HepG2 (cell line): Measurements from ENCODE around the gene KNG1. TPM values are rescaled to one million over a fixed set of nuclear protein-coding genes. Genes with fewer than 3 reads are reported as not detected.

Source experiments
- ARNT2 ChIP-seq: sonication (generic); formaldehyde crosslinking; IDR thresholded peaks from 2 replicates; pipeline ENCODE4 v1.8.0; 2022; ENCODE audit warnings: mild to moderate bottlenecking, low read depth, missing genetic modification reagents, moderate library complexity
- BATF2 ChIP-seq: sonication (generic); formaldehyde crosslinking; IDR thresholded peaks from 2 replicates; pipeline ENCODE4 v1.8.0; 2022; ENCODE audit warnings: mild to moderate bottlenecking, missing genetic modification reagents, moderate library complexity
- ETS1 ChIP-seq: sonication (generic); formaldehyde crosslinking; IDR thresholded peaks from 2 replicates; pipeline ENCODE4 v1.4.0; 2020; ENCODE audit warnings: missing genetic modification reagents
- FOXP1 ChIP-seq, 2 experiments: fragments of 450-650 bp in 1 of 2; IDR thresholded peaks; 2 replicates each; pipeline ENCODE4 v1.6.1; 2017 to 2018; ENCODE audit warnings: antibody characterized with exemption in 1 of 2
- IKZF1 ChIP-seq: fragments of 450-650 bp; IDR thresholded peaks from 2 replicates; pipeline ENCODE4 v1.7.1; 2016
- KAT2B ChIP-seq: fragments of 150-350 bp; IDR thresholded peaks from 2 replicates; pipeline ENCODE4 v1.6.1; 2014; ENCODE audit warnings: low read depth, low read length, borderline replicate concordance
- KLF11 ChIP-seq: IDR thresholded peaks from 2 replicates; pipeline ENCODE4 v1.6.1; 2016; ENCODE audit warnings: missing compliant biosample characterization
- KLF12 ChIP-seq: sonication (generic); formaldehyde crosslinking; IDR thresholded peaks from 2 replicates; pipeline ENCODE4 v1.4.0; 2020; ENCODE audit warnings: missing genetic modification reagents, borderline replicate concordance
- MAF1 ChIP-seq: sonication (generic); formaldehyde crosslinking; IDR thresholded peaks from 2 replicates; pipeline ENCODE4 v1.5.0; 2020; ENCODE audit warnings: missing genetic modification reagents, borderline replicate concordance
- MAX ChIP-seq: IDR thresholded peaks from 2 replicates; pipeline ENCODE4 v1.6.1; 2012; ENCODE audit warnings: inconsistent platforms
- MTF2 ChIP-seq: sonication (generic); formaldehyde crosslinking; IDR thresholded peaks from 2 replicates; pipeline ENCODE4 v1.5.0; 2020; ENCODE audit warnings: missing genetic modification reagents, borderline replicate concordance
- NFATC3 ChIP-seq: sonication (generic); formaldehyde crosslinking; IDR thresholded peaks from 2 replicates; pipeline ENCODE4 v1.5.1; 2020; ENCODE audit warnings: mild to moderate bottlenecking, missing genetic modification reagents
- NKX3-1 ChIP-seq: sonication (generic); formaldehyde crosslinking; IDR thresholded peaks from 2 replicates; pipeline ENCODE4 v1.5.0; 2020; ENCODE audit warnings: missing genetic modification reagents
- PHB2 ChIP-seq: fragments of 450-650 bp; IDR thresholded peaks from 2 replicates; pipeline ENCODE4 v1.6.1; 2018; ENCODE audit not compliant: partially characterized antibody
- SIN3A ChIP-seq: IDR thresholded peaks from 2 replicates; pipeline ENCODE4 v1.6.1; 2011; ENCODE audit warnings: low read depth, mild to moderate bottlenecking, control low read depth, low read length, borderline replicate concordance
- SMARCE1 ChIP-seq: fragments of 450-650 bp; IDR thresholded peaks from 2 replicates; pipeline ENCODE4 v1.6.1; 2017; ENCODE audit warnings: borderline replicate concordance
- SOX6 ChIP-seq, 2 experiments: fragments of 450-650 bp in 1 of 2; sonication (generic) in 1 of 2; formaldehyde crosslinking in 1 of 2; IDR thresholded peaks; 2 replicates each; pipeline versions ENCODE4 v1.4.0 to v1.6.1; 2017 to 2020; ENCODE audit warnings: antibody characterized with exemption in 1 of 2, mild to moderate bottlenecking in 1 of 2, missing genetic modification reagents in 1 of 2
- TSC22D2 ChIP-seq: sonication (generic); formaldehyde crosslinking; IDR thresholded peaks from 2 replicates; pipeline ENCODE4 v1.5.1; 2020; ENCODE audit warnings: missing genetic modification reagents, mild to moderate bottlenecking, borderline replicate concordance
- ZBTB21 ChIP-seq: sonication (generic); formaldehyde crosslinking; IDR thresholded peaks from 2 replicates; pipeline ENCODE4 v1.4.0; 2020; ENCODE audit warnings: missing genetic modification reagents
- ZNF225 ChIP-seq: sonication (generic); formaldehyde crosslinking; IDR thresholded peaks from 2 replicates; pipeline ENCODE4 v1.4.0; 2020; ENCODE audit warnings: mild to moderate bottlenecking, missing genetic modification reagents
- ZNF251 ChIP-seq: sonication (generic); formaldehyde crosslinking; IDR thresholded peaks from 2 replicates; pipeline ENCODE4 v1.9.0; 2021; ENCODE audit warnings: mild to moderate bottlenecking, missing genetic modification reagents
- ZNF331 ChIP-seq: sonication (generic); formaldehyde crosslinking; IDR thresholded peaks from 2 replicates; pipeline ENCODE4 v1.4.0; 2020; ENCODE audit warnings: missing genetic modification reagents
- ZNF343 ChIP-seq: sonication (generic); formaldehyde crosslinking; IDR thresholded peaks from 2 replicates; pipeline ENCODE4 v1.4.0; 2020; ENCODE audit warnings: mild to moderate bottlenecking, missing genetic modification reagents
- ZNF44 ChIP-seq: sonication (generic); formaldehyde crosslinking; IDR thresholded peaks from 2 replicates; pipeline ENCODE4 v1.5.1; 2020; ENCODE audit warnings: mild to moderate bottlenecking, missing genetic modification reagents
- ZNF678 ChIP-seq: sonication (generic); formaldehyde crosslinking; IDR thresholded peaks from 2 replicates; pipeline ENCODE4 v1.4.0; 2020; ENCODE audit warnings: mild to moderate bottlenecking, missing genetic modification reagents
- ZNF761 ChIP-seq: sonication (generic); formaldehyde crosslinking; conservative IDR thresholded peaks from 2 replicates; pipeline ENCODE4 v1.4.0; 2020; ENCODE audit warnings: mild to moderate bottlenecking, missing genetic modification reagents
- polyA plus RNA-seq, 8 experiments: library from polyadenylated mRNA; depleted of rRNA in 3 of 8; stranded (reverse) in 7 of 8; unstranded in 1 of 8; fragments of >200 nt; fragmentation: Illumina TruSeq in 4 of 8; extraction: Trizol in 4 of 8; gene quantifications; 2 replicates each; pipeline versions ENCODE4 v1.2.1 to v1.2.3, GENCODE V29; 2011 to 2016; ENCODE audit warnings: low read depth in 4 of 8, missing spikeins in 1 of 8, mixed read lengths in 1 of 8; ENCODE audit not compliant: insufficient read depth in 1 of 8
- total RNA-seq, 5 experiments: library from RNA; depleted of rRNA; stranded (reverse); fragments of >200 nt; fragmentation: Illumina TruSeq; extraction: Trizol; gene quantifications; 2 replicates each; pipeline ENCODE4 v1.2.3, GENCODE V29; 2016; ENCODE audit warnings: low read depth in 1 of 5
- TF ChIP-seq, protein P1 (sequence below): sonication (generic); formaldehyde crosslinking; IDR thresholded peaks from 2 replicates; pipeline ENCODE4 v1.4.0; 2020; ENCODE audit warnings: low read depth, mild to moderate bottlenecking, missing genetic modification reagents

Gene KNG1
- total and polyA plus RNA-seq, 2 of the 13 experiments (the other 11 are each of a cell fraction or from before 2014, with no cell fraction given): 6.5 to 7.0 TPM

GRCh38 chr3:186783731-186784515, 66.8 kb downstream of the KNG1 start (continued):
- no peak for TF ChIP-seq MTF2
- TF ChIP-seq ZNF225 (CRISPR knock-in tag): peak; percentile 58; the same call in 1 of the 2 replicates
- 0 out of 2 replicates have a peak, but pooled peaks have one; percentile 8 for TF ChIP-seq ZNF331 (CRISPR knock-in tag)
- TF ChIP-seq ZBTB21 (CRISPR knock-in tag): no peak
- TF ChIP-seq FOXP1 (IDR thresholded peaks at IDR 0.05): no peak
- no peak for TF ChIP-seq FOXP1 (CRISPR knock-in tag; IDR thresholded peaks at IDR 0.05)
- TF ChIP-seq IKZF1: no peak
- no peak; the same call in 1 of the 2 replicates for TF ChIP-seq KLF12
- 0 out of 2 replicates have a peak, but pooled peaks have one; percentile 25 for TF ChIP-seq ZNF343 (CRISPR knock-in tag)
- TF ChIP-seq, protein P1, sequence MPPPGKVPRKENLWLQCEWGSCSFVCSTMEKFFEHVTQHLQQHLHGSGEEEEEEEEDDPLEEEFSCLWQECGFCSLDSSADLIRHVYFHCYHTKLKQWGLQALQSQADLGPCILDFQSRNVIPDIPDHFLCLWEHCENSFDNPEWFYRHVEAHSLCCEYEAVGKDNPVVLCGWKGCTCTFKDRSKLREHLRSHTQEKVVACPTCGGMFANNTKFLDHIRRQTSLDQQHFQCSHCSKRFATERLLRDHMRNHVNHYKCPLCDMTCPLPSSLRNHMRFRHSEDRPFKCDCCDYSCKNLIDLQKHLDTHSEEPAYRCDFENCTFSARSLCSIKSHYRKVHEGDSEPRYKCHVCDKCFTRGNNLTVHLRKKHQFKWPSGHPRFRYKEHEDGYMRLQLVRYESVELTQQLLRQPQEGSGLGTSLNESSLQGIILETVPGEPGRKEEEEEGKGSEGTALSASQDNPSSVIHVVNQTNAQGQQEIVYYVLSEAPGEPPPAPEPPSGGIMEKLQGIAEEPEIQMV (CRISPR knock-in tag): no peak
- no peak for TF ChIP-seq KLF11
- no peak for TF ChIP-seq PHB2
- TF ChIP-seq ZNF678 (CRISPR knock-in tag): no peak
- TF ChIP-seq MAX: peak; percentile 79
- TF ChIP-seq TSC22D2 (CRISPR knock-in tag): peak; percentile 45; the same call in 1 of the 2 replicates
- TF ChIP-seq SOX6 (IDR thresholded peaks at IDR 0.05): no peak
- peak; percentile 47; the same call in 1 of the 2 replicates for TF ChIP-seq SOX6 (CRISPR knock-in tag; IDR thresholded peaks at IDR 0.05)
- no peak for TF ChIP-seq BATF2 (CRISPR knock-in tag)
- no peak for TF ChIP-seq NFATC3
- no peak; the same call in 1 of the 2 replicates for TF ChIP-seq SIN3A
- TF ChIP-seq ARNT2 (CRISPR knock-in tag): no peak; the same call in 1 of the 2 replicates
- no peak for TF ChIP-seq SMARCE1
- TF ChIP-seq MAF1 (CRISPR knock-in tag): peak; percentile 67; the same call in 1 of the 2 replicates
- TF ChIP-seq KAT2B: no peak
- no peak for TF ChIP-seq ETS1 (CRISPR knock-in tag)
- TF ChIP-seq ZNF44 (CRISPR knock-in tag): peak; percentile 72
- TF ChIP-seq NKX3-1 (CRISPR knock-in tag): no peak
- peak; percentile 88; the same call in 1 of the 2 replicates for TF ChIP-seq ZNF761 (CRISPR knock-in tag)
- no peak for TF ChIP-seq ZNF251 (CRISPR knock-in tag)
